H9 (cell line): ENCODE results near the gene KCNMB1. TPM values are rescaled to one million over a fixed set of nuclear protein-coding genes. Genes with fewer than 3 reads are reported as not detected.

ENCODE experiments used
- DNase-seq: peaks from one replicate; pipeline ENCODE4 v3.0.0-alpha.2; 2017
- H2AFZ ChIP-seq: one replicate; pipeline ENCODE4 v1.6.1; 2013; ENCODE audit warnings: mild to moderate bottlenecking, low read length, control low read depth, moderate library complexity
- H2AK5ac ChIP-seq: 2 replicates; pipeline ENCODE4 v1.6.1; 2013; ENCODE audit warnings: low read length, control low read depth, mixed read lengths; ENCODE audit not compliant: insufficient read length
- H2BK120ac ChIP-seq: one replicate; pipeline ENCODE4 v1.6.1; 2013; ENCODE audit warnings: low read depth, mild to moderate bottlenecking, low read length, control low read depth, inconsistent platforms; ENCODE audit not compliant: poor library complexity, severe bottlenecking
- H2BK12ac ChIP-seq: 2 replicates; pipeline ENCODE4 v1.6.1; 2013; ENCODE audit warnings: low read length, control low read depth, mixed read lengths, low read depth; ENCODE audit not compliant: insufficient read length
- H2BK15ac ChIP-seq: 2 replicates; pipeline ENCODE4 v1.6.1; 2013; ENCODE audit warnings: low read depth, low read length, control low read depth
- H2BK20ac ChIP-seq: one replicate; pipeline ENCODE4 v1.6.1; 2013; ENCODE audit warnings: low read depth, mild to moderate bottlenecking, low read length, control low read depth, inconsistent platforms; ENCODE audit not compliant: poor library complexity, severe bottlenecking
- H2BK5ac ChIP-seq: 2 replicates; pipeline ENCODE4 v1.6.1; 2013; ENCODE audit warnings: low read length, control low read depth, mixed read lengths; ENCODE audit not compliant: insufficient read length
- H3K14ac ChIP-seq: 2 replicates; pipeline ENCODE4 v1.6.1; 2013; ENCODE audit warnings: low read length, control low read depth; ENCODE audit not compliant: insufficient read depth
- H3K18ac ChIP-seq: 2 replicates; pipeline ENCODE4 v1.6.1; 2013; ENCODE audit warnings: low read depth, mild to moderate bottlenecking, mixed read lengths, low read length, control low read depth; ENCODE audit not compliant: insufficient read length
- H3K23ac ChIP-seq: 2 replicates; pipeline ENCODE4 v1.6.1; 2013; ENCODE audit warnings: low read length, control low read depth, mixed read lengths, low read depth; ENCODE audit not compliant: insufficient read length
- H3K23me2 ChIP-seq: 2 replicates; pipeline ENCODE4 v1.6.1; 2013; ENCODE audit warnings: low read depth, mild to moderate bottlenecking, mixed read lengths, low read length, control low read depth; ENCODE audit not compliant: insufficient read length, poor library complexity, severe bottlenecking
- H3K27ac ChIP-seq: 2 replicates; pipeline ENCODE4 v1.5.1; 2013; ENCODE audit warnings: low read length, control low read depth, mixed read lengths, low read depth; ENCODE audit not compliant: insufficient read length
- H3K27me3 ChIP-seq: 2 replicates; pipeline ENCODE4 v1.6.1; 2013; ENCODE audit warnings: low read length, control low read depth, inconsistent platforms; ENCODE audit not compliant: insufficient read depth
- H3K4ac ChIP-seq: 2 replicates; pipeline ENCODE4 v1.6.1; 2013; ENCODE audit warnings: low read depth, mild to moderate bottlenecking, control low read depth, inconsistent platforms, low read length, moderate library complexity
- H3K4me1 ChIP-seq: 2 replicates; pipeline ENCODE4 v1.6.1; 2013; ENCODE audit warnings: low read length, control low read depth, inconsistent platforms; ENCODE audit not compliant: insufficient read depth
- H3K4me2 ChIP-seq: 2 replicates; pipeline ENCODE4 v1.6.1; 2013; ENCODE audit warnings: low read length, control low read depth, mixed read lengths; ENCODE audit not compliant: insufficient read length, insufficient read depth
- H3K56ac ChIP-seq: 2 replicates; pipeline ENCODE4 v1.6.1; 2013; ENCODE audit warnings: low read depth, mild to moderate bottlenecking, mixed read lengths, low read length, control low read depth; ENCODE audit not compliant: insufficient read length
- H3K79me1 ChIP-seq: 2 replicates; pipeline ENCODE4 v1.6.1; 2013; ENCODE audit warnings: low read depth, mild to moderate bottlenecking, moderate library complexity, low read length, control low read depth, inconsistent platforms; ENCODE audit not compliant: insufficient read depth, poor library complexity, severe bottlenecking
- H3K79me2 ChIP-seq: 2 replicates; pipeline ENCODE4 v1.6.1; 2013; ENCODE audit warnings: low read length, control low read depth, inconsistent platforms; ENCODE audit not compliant: insufficient read depth
- H3K9ac ChIP-seq: 2 replicates; pipeline ENCODE4 v1.6.1; 2013; ENCODE audit warnings: low read length, control low read depth, mixed read lengths; ENCODE audit not compliant: insufficient read length; ENCODE audit errors: extremely low read depth
- H3K9me3 ChIP-seq: one replicate; pipeline ENCODE4 v1.6.1; 2013; ENCODE audit warnings: low read depth, low read length, inconsistent platforms; ENCODE audit not compliant: control insufficient read depth
- H3T11ph ChIP-seq: one replicate; pipeline ENCODE4 v1.6.1; 2013; ENCODE audit warnings: mild to moderate bottlenecking, low read length, control low read depth, inconsistent platforms
- H4K20me1 ChIP-seq: one replicate; pipeline ENCODE4 v1.6.1; 2013; ENCODE audit not compliant: control insufficient read depth, insufficient read length, insufficient read depth
- H4K5ac ChIP-seq: 2 replicates; pipeline ENCODE4 v1.6.1; 2013; ENCODE audit warnings: low read depth, mild to moderate bottlenecking, mixed read lengths, low read length, control low read depth; ENCODE audit not compliant: insufficient read length
- H4K8ac ChIP-seq: replicated peaks from 2 replicates; pipeline ENCODE4 v1.6.1; 2013; ENCODE audit warnings: low read length, control low read depth, mixed read lengths, low read depth; ENCODE audit not compliant: insufficient read length
- H4K91ac ChIP-seq: 2 replicates; pipeline ENCODE4 v1.6.1; 2013; ENCODE audit warnings: low read depth, mild to moderate bottlenecking, moderate library complexity, mixed read lengths, low read length, control low read depth; ENCODE audit not compliant: insufficient read length
- H3K27ac Mint-ChIP-seq, 3 experiments: 2 replicates in 2 of 3; 3 replicates in 1 of 3; pipeline ENCODE4 v1.8.0; 2020 to 2021; ENCODE audit warnings: mixed read lengths in 3 of 3, mild to moderate bottlenecking in 1 of 3, moderate library complexity in 1 of 3
- H3K27me3 Mint-ChIP-seq: 2 replicates; pipeline ENCODE4 v1.8.0; 2021; ENCODE audit warnings: low read depth, mild to moderate bottlenecking, moderate library complexity, mixed read lengths
- H3K36me3 Mint-ChIP-seq, 3 experiments: 2 replicates in 2 of 3; 3 replicates in 1 of 3; pipeline ENCODE4 v1.8.0; 2020 to 2021; ENCODE audit warnings: low read depth in 3 of 3, mixed read lengths in 3 of 3; ENCODE audit not compliant: insufficient read depth in 1 of 3
- H3K4me1 Mint-ChIP-seq, 2 experiments: 2 replicates each; pipeline ENCODE4 v1.8.0; 2020; ENCODE audit warnings: mixed read lengths in 2 of 2
- H3K4me3 Mint-ChIP-seq, 2 experiments: 2 replicates in 1 of 2; 3 replicates in 1 of 2; pipeline ENCODE4 v1.8.0; 2020 to 2021; ENCODE audit warnings: mild to moderate bottlenecking in 2 of 2, mixed read lengths in 2 of 2, moderate library complexity in 1 of 2
- H3K9me3 Mint-ChIP-seq, 2 experiments: 2 replicates in 1 of 2; 3 replicates in 1 of 2; pipeline ENCODE4 v1.8.0; 2020; ENCODE audit warnings: mild to moderate bottlenecking in 2 of 2, mixed read lengths in 2 of 2, moderate library complexity in 1 of 2
- WGBS: extraction: QIAGEN DNeasy Blood & Tissue Kit; methylation state at CpG from one replicate; pipeline ENCODE4 v1.1.7; 2013; ENCODE audit warnings: missing lambda C conversion rate, low lambda C conversion rate, mixed read lengths; ENCODE audit not compliant: insufficient read length; ENCODE audit errors: extremely low coverage; 5-methylcytosine and 5-hydroxymethylcytosine counted together
- total RNA-seq: library from RNA; stranded (reverse); gene quantifications from 2 replicates; pipeline ENCODE4 v1.2.1, GENCODE V29; 2021
- TF ChIP-seq, protein P1 (sequence below): fragments of 200-600 bp; sonication (generic); conservative IDR thresholded peaks from 3 replicates; pipeline ENCODE4 v1.8.0; 2021; ENCODE audit warnings: antibody characterized with exemption, mild to moderate bottlenecking

KCNMB1 gene
- total RNA-seq, 1 experiment from 2014 or later: 0.28 TPM

DNA sequence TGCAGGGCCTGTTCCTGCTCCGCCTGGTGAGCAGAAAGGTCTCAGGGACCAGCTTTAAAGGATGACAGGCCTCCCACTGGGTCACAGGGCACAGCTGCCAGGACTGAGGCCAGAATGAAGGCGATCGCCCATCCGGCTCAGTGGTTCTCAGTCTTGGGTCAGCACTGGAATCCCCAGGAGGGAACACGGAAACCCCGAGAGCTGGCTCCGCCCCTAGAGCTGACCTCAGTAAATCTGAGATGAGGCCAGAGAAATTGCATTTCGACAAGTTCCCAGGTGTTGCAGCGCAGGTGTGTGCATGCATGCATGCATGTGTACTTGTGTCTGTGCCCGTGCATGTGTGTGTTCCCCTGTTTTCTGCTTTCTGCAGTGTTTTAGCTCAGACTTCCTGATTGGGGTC lies 47.2 kb upstream of the KCNMB1 start:
- no peak overlapping the region for H3K27ac Mint-ChIP-seq
- Histone ChIP-seq H2AK5ac (no peak overlapping the region), H3K56ac (no peak overlapping the region), H3K4ac (no peak overlapping the region), H3K79me1 (no peaks in the 10 kb centered on the region), H3K27ac (no peak overlapping the region), H3K9me3 (no peaks in the 10 kb centered on the region), H2BK120ac (no peak overlapping the region), H3K27me3 (no peaks in the 10 kb centered on the region), H3K18ac (no peak overlapping the region), H3K14ac (no peak overlapping the region; the same call in 1 of the 2 replicates), H3T11ph (no peak overlapping the region), H4K8ac (no peak overlapping the region), H4K20me1 (no peaks in the 10 kb centered on the region), H3K4me1 (peaks cover 2% of the 10 kb centered on the region; the same call in 1 of the 2 replicates), H3K23ac (no peak overlapping the region), H3K9ac (no peak overlapping the region), H3K23me2 (no peaks in the 10 kb centered on the region), H3K4me2 (no peak overlapping the region), H4K5ac (no peak overlapping the region), H3K79me2 (no peaks in the 10 kb centered on the region), H2BK5ac (no peak overlapping the region), H2BK15ac (no peak overlapping the region), H2BK20ac (no peak overlapping the region), H4K91ac (no peak overlapping the region), H2BK12ac (no peak overlapping the region), H2AFZ (no peak overlapping the region)
- H3K36me3 Mint-ChIP-seq: peaks cover 0 to 6% (median 0%) of the 10 kb centered on the region in 3 experiments; a peak in 2 of 7 replicates
- H3K9me3 Mint-ChIP-seq: peaks cover 3 to 7% of the 10 kb centered on the region in 2 experiments; a peak in 3 of 5 replicates
- TF ChIP-seq, protein P1, sequence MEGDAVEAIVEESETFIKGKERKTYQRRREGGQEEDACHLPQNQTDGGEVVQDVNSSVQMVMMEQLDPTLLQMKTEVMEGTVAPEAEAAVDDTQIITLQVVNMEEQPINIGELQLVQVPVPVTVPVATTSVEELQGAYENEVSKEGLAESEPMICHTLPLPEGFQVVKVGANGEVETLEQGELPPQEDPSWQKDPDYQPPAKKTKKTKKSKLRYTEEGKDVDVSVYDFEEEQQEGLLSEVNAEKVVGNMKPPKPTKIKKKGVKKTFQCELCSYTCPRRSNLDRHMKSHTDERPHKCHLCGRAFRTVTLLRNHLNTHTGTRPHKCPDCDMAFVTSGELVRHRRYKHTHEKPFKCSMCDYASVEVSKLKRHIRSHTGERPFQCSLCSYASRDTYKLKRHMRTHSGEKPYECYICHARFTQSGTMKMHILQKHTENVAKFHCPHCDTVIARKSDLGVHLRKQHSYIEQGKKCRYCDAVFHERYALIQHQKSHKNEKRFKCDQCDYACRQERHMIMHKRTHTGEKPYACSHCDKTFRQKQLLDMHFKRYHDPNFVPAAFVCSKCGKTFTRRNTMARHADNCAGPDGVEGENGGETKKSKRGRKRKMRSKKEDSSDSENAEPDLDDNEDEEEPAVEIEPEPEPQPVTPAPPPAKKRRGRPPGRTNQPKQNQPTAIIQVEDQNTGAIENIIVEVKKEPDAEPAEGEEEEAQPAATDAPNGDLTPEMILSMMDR: no peak
- no peak for DNase-seq
- H3K4me3 Mint-ChIP-seq: no peak overlapping the region
- no CpG with 5 or more reads among the region's 10 CpGs for WGBS
- peaks cover 32 to 37% of the 10 kb centered on the region in 2 experiments for H3K4me1 Mint-ChIP-seq
- H3K27me3 Mint-ChIP-seq: peaks cover 2% of the 10 kb centered on the region; the same call in 1 of the 2 replicates
